Loucy (cell line): ENCODE measurements around the gene SFSWAP.
"Not testable (repeated sequence)": the region's sequence is repeated elsewhere in the genome, so short reads cannot be mapped to it uniquely, and the experiment has no call there.

ENCODE experiments used
- EZH2phosphoT487 ChIP-seq: fragments of 200-600 bp; IDR thresholded peaks from 2 replicates; pipeline ENCODE4 v1.6.1; 2018; ENCODE audit warnings: antibody characterized with exemption, mild to moderate bottlenecking, moderate library complexity, borderline replicate concordance
- TF ChIP-seq, protein P1 (sequence below): fragments of 200-600 bp; sonication (generic); conservative IDR thresholded peaks from 2 replicates; pipeline ENCODE4 v1.5.1; 2014; ENCODE audit warnings: mild to moderate bottlenecking, antibody characterized with exemption, low read length

DNA sequence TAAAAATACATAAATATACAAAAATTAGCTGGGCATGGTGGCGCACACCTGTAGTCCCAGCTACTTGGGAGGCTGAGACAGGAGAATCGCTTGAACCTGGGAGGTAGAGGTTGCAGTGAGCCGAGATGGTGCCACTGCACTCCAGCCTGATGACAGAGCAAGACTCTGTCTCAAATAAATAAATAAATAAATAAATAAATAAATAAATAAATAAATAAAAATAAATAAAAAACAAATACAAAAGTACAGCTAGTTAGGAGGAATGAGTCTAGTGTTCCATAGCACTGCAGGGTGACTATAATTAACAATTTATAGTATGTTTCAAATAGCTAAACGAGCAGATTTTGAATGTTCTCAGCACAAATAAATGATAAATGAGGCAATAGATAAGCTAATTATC lies 4.2 kb upstream of the SFSWAP start:
- TF ChIP-seq, protein P1, sequence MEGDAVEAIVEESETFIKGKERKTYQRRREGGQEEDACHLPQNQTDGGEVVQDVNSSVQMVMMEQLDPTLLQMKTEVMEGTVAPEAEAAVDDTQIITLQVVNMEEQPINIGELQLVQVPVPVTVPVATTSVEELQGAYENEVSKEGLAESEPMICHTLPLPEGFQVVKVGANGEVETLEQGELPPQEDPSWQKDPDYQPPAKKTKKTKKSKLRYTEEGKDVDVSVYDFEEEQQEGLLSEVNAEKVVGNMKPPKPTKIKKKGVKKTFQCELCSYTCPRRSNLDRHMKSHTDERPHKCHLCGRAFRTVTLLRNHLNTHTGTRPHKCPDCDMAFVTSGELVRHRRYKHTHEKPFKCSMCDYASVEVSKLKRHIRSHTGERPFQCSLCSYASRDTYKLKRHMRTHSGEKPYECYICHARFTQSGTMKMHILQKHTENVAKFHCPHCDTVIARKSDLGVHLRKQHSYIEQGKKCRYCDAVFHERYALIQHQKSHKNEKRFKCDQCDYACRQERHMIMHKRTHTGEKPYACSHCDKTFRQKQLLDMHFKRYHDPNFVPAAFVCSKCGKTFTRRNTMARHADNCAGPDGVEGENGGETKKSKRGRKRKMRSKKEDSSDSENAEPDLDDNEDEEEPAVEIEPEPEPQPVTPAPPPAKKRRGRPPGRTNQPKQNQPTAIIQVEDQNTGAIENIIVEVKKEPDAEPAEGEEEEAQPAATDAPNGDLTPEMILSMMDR, result not testable (repeated sequence)
- TF ChIP-seq EZH2phosphoT487, result not testable (repeated sequence)
